CD4-positive, alpha-beta T cell treated with Interleukin-10 for 1 hour (primary cell): ENCODE data around the gene APCS.

Experiments
- DNase-seq: peaks from one replicate; pipeline ENCODE4 v3.0.0-alpha.2; 2020

APCS gene

GRCh38 chr1:159587461-159587951, at the start of gene APCS:
Gene APCS, plus strand, starts transcription at chr1:159587826. Its CDS starts 96 bp downstream, at chr1:159587922.
- no peak for DNase-seq

- DNase-seq = no peak
Measured at GRCh38 chr1:159548126-159548525, 39.5 kb upstream of the APCS start.

- DNase-seq = no peak
Measured at GRCh38 chr1:159554261-159554660, 33.4 kb upstream of the APCS start.

- DNase-seq = no peak
Measured at GRCh38 chr1:159554696-159555095, 32.9 kb upstream of the APCS start.

GRCh38 chr1:159556931-159557369, 30.7 kb upstream of the APCS start:
- no peak for DNase-seq

GRCh38 chr1:159560599-159560998, 27.0 kb upstream of the APCS start:
- DNase-seq = no peak

GRCh38 chr1:159561497-159561896, 26.1 kb upstream of the APCS start:
- no peak for DNase-seq

- DNase-seq = no peak
Measured at GRCh38 chr1:159562680-159563079, 24.9 kb upstream of the APCS start.

GRCh38 chr1:159577446-159577845, 10.2 kb upstream of the APCS start:
- no peak for DNase-seq

- no peak for DNase-seq
Measured at GRCh38 chr1:159580340-159580739, 7.3 kb upstream of the APCS start.

- DNase-seq = no peak
Measured at GRCh38 chr1:159581422-159581821, 6.2 kb upstream of the APCS start.

- DNase-seq = no peak
Measured at GRCh38 chr1:159584536-159584935, 3.1 kb upstream of the APCS start.

- DNase-seq = no peak
Measured at GRCh38 chr1:159591981-159592380, 4.4 kb downstream of the APCS start.

- DNase-seq = no peak
Measured at GRCh38 chr1:159594625-159595405, 7.2 kb downstream of the APCS start.

GRCh38 chr1:159598196-159598595, 10.6 kb downstream of the APCS start:
- DNase-seq = no peak

GRCh38 chr1:159600894-159601293, 13.3 kb downstream of the APCS start:
- DNase-seq = no peak

GRCh38 chr1:159602501-159602999, 14.9 kb downstream of the APCS start:
- no peak for DNase-seq

- DNase-seq = no peak
Measured at GRCh38 chr1:159612211-159612885, 24.7 kb downstream of the APCS start.

GRCh38 chr1:159632922-159633321, 45.3 kb downstream of the APCS start:
- no peak for DNase-seq
